ENCODE data around the gene TBC1D5. TPM values are rescaled to one million over a fixed set of nuclear protein-coding genes. Genes with fewer than 3 reads are reported as not detected.

The TBC1D5 gene
- polyA plus RNA-seq, 1 experiment: 44.6 TPM

GRCh38 chr3:17742880-17743657 lies 638 bp upstream of the TBC1D5 start:
- H3K4me3 ChIP-seq (ENCODE audit: low read depth, low read length): peak overlapping the region; percentile 78
- H3K27me3 ChIP-seq (ENCODE audit: control insufficient read depth, insufficient read depth, low read length): no peaks in the 10 kb centered on the region
- TF ChIP-seq CTCF (IDR thresholded peaks at IDR 0.05; ENCODE audit: low read depth, low read length): no peak
- H3K9me3 ChIP-seq (ENCODE audit: control insufficient read depth, insufficient read depth, low read length): no peaks in the 10 kb centered on the region
- ChIA-PET CTCF (interaction anchor here (0.6 to 1.0 kb wide), 6 partner anchors 98 to 699 kb away, joined by 3 to 5 read pairs (median 4); no protein-coding TSS in a partner anchor), POLR2A (interaction anchor here (0.6 to 1.6 kb wide), 10 partner anchors 10 to 495 kb away, joined by 3 to 10 read pairs (median 4); no protein-coding TSS in a partner anchor)
- H3K27ac ChIP-seq (ENCODE audit: low read depth, low read length): peak overlapping the region; percentile 73
- DNase-seq (ENCODE audit: low read depth, low spot score): no peak

GRCh38 chr3:17741621-17742101 lies 770 bp downstream of the TBC1D5 start:
- Histone ChIP-seq H3K9me3 (ENCODE audit: control insufficient read depth, insufficient read depth, low read length) (no peaks in the 10 kb centered on the region), H3K27ac (ENCODE audit: low read depth, low read length) (peak overlapping the region; percentile 91), H3K4me3 (ENCODE audit: low read depth, low read length) (peak overlapping the region; percentile 78), H3K27me3 (ENCODE audit: control insufficient read depth, insufficient read depth, low read length) (no peaks in the 10 kb centered on the region)
- DNase-seq (ENCODE audit: low read depth, low spot score): no peak
- ChIA-PET POLR2A (interaction anchor here (0.7 to 1.6 kb wide), 3 partner anchors 22 to 102 kb away, joined by 4 to 10 read pairs (median 8); no protein-coding TSS in a partner anchor), CTCF (no interaction called here)
- no peak for TF ChIP-seq CTCF (IDR thresholded peaks at IDR 0.05; ENCODE audit: low read depth, low read length)

DNA sequence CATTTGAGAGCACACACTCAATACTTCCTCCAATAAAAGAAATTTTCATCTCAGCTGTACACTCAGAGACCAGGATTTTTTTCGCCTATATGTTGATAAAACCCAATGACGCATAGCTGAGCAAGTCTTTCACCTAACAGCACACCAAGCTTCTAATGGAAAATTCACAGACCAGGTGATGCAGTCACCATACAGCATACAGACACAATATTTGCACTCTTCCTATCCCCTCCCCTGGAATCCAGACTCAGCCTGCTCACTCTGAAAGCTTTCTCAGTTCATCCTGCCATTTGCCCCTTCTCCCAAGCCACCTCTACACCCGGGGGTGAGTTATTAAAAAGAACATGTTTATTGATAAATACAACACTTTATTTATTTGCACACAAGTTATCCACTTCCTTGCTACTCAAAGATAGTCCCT lies 1.7 kb downstream of the TBC1D5 start:
- POLR2A ChIA-PET: no interaction called here
- H3K27ac ChIP-seq (ENCODE audit: low read depth, low read length): peak overlapping the region; percentile 65
- no peak for TF ChIP-seq CTCF (IDR thresholded peaks at IDR 0.05; ENCODE audit: low read depth, low read length)
- H3K4me3 ChIP-seq (ENCODE audit: low read depth, low read length): peak overlapping the region; percentile 78
- H3K27me3 ChIP-seq (ENCODE audit: control insufficient read depth, insufficient read depth, low read length): no peaks in the 10 kb centered on the region
- peak; percentile 4 for DNase-seq (ENCODE audit: low read depth, low spot score)
- CTCF ChIA-PET: interaction anchor here (0.5 to 0.8 kb wide), 2 partner anchors 96 to 856 kb away, joined by 3 to 4 read pairs; no protein-coding TSS in a partner anchor
- H3K9me3 ChIP-seq (ENCODE audit: control insufficient read depth, insufficient read depth, low read length): no peaks in the 10 kb centered on the region

DNA sequence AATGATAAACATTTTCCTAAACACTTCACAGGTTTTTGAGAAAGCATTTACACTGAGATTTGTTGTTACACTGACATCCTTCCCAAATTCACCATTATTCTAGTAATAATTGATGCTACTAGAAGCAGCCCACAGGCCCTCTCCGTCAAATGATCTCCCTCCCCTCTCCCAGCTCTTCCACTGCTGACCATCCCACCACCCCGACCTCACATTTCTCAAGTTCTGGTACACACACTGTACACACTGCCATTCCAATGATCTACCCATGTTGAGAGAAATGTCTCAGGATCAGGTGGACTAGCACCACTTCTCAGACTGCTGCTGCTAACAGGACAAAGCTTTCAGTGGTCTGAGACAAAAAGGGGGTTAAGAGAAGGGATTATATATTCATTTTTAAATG lies 3.5 kb downstream of the TBC1D5 start:
- POLR2A ChIA-PET: no interaction called here
- CTCF ChIA-PET: interaction anchor here (0.9 kb wide), 1 partner anchor 93 kb away, joined by 3 read pairs; no protein-coding TSS in a partner anchor
- H3K9me3 ChIP-seq (ENCODE audit: control insufficient read depth, insufficient read depth, low read length): no peaks in the 10 kb centered on the region
- no peak for TF ChIP-seq CTCF (IDR thresholded peaks at IDR 0.05; ENCODE audit: low read depth, low read length)
- H3K27ac ChIP-seq (ENCODE audit: low read depth, low read length): no peak overlapping the region
- DNase-seq (ENCODE audit: low read depth, low spot score): no peak
- H3K4me3 ChIP-seq (ENCODE audit: low read depth, low read length): no peak overlapping the region
- H3K27me3 ChIP-seq (ENCODE audit: control insufficient read depth, insufficient read depth, low read length): no peaks in the 10 kb centered on the region

- POLR2A ChIA-PET: no interaction called here
Measured at GRCh38 chr3:17738219-17738618, 4.2 kb downstream of the TBC1D5 start.

More at GRCh38 chr3:17738219-17738618, 4.2 kb downstream of the TBC1D5 start:
- no peak overlapping the region for H3K4me3 ChIP-seq (ENCODE audit: low read depth, low read length)
- H3K9me3 ChIP-seq (ENCODE audit: control insufficient read depth, insufficient read depth, low read length): no peaks in the 10 kb centered on the region
- CTCF ChIA-PET: interaction anchor here (0.9 kb wide), 1 partner anchor 92 kb away, joined by 3 read pairs; no protein-coding TSS in a partner anchor
- no peak for TF ChIP-seq CTCF (IDR thresholded peaks at IDR 0.05; ENCODE audit: low read depth, low read length)
- DNase-seq (ENCODE audit: low read depth, low spot score): no peak
- no peaks in the 10 kb centered on the region for H3K27me3 ChIP-seq (ENCODE audit: control insufficient read depth, insufficient read depth, low read length)
- no peak overlapping the region for H3K27ac ChIP-seq (ENCODE audit: low read depth, low read length)

All from AG04450 (cell line).